SH-SY5Y (cell line): ENCODE results near the gene NTRK1.

Experiments
- GATA2 ChIP-seq: IDR thresholded peaks from 2 replicates; pipeline ENCODE4 v1.6.1; 2011; ENCODE audit warnings: mild to moderate bottlenecking, low read depth, low read length
- GATA3 ChIP-seq: IDR thresholded peaks from 2 replicates; pipeline ENCODE4 v1.6.1; 2011; ENCODE audit warnings: low read depth, mild to moderate bottlenecking, low read length, moderate library complexity

- no peak for TF ChIP-seq GATA2
- TF ChIP-seq GATA3: no peak
These were observed 19.2 kb downstream of the NTRK1 start for GRCh38 chr1:156879876-156880275.
